NCI-H2081 (cell line): ENCODE results near the gene RARRES1.

Experiments
- DNase-seq, 2 experiments: peaks; one replicate each; lab custom pipeline; 2025; lab: John Stamatoyannopoulos, UW

Gene RARRES1, protein sequence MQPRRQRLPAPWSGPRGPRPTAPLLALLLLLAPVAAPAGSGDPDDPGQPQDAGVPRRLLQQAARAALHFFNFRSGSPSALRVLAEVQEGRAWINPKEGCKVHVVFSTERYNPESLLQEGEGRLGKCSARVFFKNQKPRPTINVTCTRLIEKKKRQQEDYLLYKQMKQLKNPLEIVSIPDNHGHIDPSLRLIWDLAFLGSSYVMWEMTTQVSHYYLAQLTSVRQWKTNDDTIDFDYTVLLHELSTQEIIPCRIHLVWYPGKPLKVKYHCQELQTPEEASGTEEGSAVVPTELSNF

DNA sequence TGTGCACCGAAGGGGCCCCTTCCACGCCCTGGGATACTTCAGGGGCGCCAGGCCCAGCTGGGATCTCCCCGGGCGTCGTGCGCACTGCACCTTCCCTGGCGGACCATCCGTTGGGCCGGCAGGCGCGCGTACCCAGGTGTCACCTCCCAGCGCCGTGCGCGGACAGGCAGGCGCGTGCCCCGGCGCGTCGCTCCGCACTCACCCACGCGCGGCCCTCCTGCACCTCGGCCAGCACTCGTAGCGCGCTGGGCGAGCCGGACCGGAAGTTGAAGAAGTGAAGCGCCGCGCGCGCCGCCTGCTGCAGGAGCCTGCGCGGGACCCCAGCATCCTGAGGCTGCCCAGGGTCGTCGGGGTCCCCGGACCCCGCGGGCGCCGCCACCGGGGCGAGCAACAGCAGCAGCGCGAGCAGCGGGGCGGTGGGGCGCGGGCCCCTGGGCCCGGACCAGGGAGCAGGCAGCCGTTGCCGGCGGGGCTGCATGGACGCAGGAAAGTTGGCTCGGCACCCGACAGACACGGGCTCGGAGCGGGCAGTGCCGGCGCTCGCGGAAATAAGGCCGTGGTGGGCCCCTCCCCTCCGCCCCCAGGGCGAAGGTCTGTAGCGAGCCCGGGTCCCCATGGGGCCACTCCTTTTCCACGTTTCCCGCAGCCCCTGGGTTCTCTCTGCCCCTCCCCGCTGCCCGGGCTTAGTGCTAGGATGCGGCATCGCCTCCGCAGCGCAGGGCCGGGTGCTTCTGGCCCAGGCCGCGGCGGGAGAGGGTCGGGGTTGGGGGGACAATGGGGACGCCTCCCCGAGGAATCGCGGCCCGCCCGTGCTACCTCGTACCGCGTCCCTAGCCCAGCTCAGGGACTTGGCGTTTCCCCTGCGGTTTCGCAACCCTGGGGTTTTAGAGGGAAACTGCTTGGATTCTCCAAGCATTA lies at the start of gene RARRES1:
Gene RARRES1, minus strand, starts transcription at position 520 of the 918 bp plus-strand sequence. Its CDS starts 42 bp downstream, at position 478.
- DNase-seq, result no peak

DNA sequence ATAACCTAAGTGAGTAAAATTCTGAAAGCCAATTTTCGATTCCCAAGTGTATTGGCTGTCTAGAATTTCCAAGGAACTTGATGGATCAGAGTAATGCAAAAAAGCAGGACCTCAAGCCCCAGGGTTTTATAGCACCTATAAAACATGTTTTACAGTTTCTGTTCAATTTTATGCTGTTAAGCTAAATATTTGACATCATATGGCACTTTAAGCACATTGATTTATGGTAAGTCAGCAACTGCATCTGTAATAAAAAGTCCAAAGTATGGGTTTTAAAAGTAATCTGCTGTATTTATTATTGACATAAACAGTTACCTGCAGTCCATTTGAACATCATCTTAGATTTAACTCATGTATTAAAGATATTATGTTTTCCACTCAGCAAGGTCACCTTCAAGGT lies 49.6 kb upstream of the RARRES1 start:
- DNase-seq, result no peak

- DNase-seq, result no peak
Measured at GRCh38 chr3:158781191-158781590, 48.9 kb upstream of the RARRES1 start.

- DNase-seq, result no peak
Measured at GRCh38 chr3:158780766-158781165, 48.5 kb upstream of the RARRES1 start.

DNA sequence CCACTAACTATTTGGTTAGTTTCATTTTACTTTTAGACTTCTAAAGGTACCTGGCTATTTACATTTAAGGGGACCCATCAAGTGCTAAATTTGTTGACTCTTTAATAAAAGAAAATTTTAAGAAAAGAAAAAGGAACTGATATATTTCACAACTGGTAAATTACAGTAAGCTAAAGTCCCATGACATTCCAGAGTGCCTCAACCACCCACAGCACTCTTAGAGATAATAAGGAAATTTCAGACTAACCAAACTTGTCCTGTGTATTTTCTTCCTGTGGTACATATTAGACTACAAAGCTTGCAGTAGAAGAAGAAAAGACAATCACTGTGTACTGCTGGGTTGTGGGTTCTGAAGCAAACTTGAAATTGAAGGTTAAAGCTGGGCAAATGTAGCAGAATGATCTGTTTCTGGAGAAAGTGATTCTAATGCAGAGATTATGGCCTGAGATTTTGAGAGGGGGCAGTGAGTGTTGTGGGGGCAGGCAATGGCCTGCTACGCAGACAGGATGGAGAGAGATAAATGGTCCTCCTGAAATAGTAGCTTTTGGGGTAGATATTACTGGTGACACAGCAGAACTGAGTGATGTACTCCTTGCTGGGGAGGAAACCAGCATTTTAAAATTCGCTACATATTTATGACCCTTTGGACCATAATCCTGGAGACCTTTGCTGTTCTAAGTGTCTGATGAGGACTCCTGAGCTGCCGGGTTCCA lies 45.1 kb upstream of the RARRES1 start:
- no peak for DNase-seq

DNA sequence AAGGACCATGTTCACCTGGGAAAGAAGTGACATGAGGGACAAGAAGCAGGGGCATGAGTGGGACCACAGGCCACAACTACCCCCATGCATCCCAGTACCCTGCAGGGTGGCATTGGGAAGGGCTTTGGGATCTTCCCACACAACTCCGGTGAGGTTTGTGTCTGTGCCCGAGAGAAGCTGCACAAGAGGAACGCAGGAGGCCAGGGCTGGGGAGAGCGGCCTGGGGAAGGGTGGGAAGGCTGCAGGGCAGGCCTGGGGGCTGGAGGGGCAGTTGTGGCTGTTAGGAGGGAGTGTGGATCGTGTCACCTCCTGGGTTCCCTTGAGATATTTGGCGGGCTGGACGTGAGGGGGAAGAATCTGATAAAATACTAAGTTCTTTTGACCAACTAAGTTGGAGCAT lies 44.3 kb upstream of the RARRES1 start:
- DNase-seq, result no peak

GRCh38 chr3:158775426-158776410 lies 43.5 kb upstream of the RARRES1 start:
- DNase-seq, result no peak

DNA sequence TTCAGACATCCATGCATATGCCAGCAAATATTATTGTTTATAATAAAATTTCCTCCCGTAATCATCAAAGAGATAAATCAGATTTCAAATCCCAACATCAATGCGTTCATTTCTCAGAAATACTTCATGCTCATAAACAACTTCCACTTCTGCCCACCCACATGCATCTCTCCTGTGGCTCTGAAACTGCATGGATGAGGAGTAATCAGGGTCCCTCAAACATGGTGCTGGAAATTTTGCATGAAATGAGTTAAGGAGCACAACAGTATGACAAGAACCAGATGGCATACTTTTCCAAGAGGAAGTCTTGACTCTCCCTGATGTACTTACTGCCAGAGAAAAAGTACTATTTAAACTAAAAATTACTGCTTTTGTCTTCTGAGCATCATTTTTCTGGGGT lies 42.7 kb upstream of the RARRES1 start:
- no peak for DNase-seq

DNA sequence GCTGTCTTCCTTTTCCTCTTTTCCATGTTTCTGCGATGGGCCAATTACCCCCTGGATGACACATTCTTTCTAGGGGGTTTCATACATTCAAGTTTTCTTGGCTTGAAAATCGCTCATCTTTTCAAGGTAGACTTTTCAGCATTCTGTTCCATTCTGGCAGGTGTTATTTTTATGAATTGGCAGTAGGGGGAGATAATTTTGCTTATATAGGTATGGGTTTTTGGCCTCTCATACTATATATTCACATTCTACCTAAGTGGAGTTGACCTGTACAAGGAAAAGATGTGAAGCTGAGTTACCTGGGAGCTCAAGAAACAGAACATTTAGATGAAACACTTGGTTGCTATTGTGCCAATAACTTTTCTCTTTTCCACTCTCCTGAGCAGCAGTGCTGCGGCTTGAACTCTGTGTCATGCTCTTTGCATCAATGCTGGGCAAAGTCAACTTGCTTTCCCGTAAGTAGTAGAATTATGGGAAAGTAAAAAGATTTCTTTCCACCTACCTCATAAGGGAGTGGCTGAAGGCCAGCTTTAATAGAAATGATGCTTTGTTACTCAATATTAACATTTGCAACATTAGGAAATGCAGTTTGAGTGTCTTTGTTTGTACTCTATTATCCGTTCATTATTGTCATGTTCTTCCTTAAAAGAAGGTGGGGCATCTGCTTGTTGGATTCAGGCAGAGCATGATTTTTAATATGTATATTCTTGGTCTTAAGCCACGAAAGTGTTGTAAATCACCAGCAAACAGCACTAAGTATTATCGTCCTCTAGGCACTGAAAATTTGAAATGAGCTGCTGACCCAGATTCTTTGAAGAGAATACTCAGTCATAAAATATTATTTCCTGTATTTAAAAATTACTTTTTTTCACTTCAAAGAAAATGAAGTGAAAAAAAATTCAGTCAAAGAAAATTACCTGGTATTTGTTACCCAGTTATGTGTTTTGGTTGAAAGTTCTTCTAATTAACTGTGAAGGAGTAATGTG lies 41.9 kb upstream of the RARRES1 start:
- DNase-seq, result no peak

- DNase-seq, result no peak
Measured at GRCh38 chr3:158773166-158773565, 40.9 kb upstream of the RARRES1 start.

GRCh38 chr3:158771982-158772381 lies 39.7 kb upstream of the RARRES1 start:
- no peak for DNase-seq

GRCh38 chr3:158771577-158771976 lies 39.3 kb upstream of the RARRES1 start:
- no peak for DNase-seq

DNA sequence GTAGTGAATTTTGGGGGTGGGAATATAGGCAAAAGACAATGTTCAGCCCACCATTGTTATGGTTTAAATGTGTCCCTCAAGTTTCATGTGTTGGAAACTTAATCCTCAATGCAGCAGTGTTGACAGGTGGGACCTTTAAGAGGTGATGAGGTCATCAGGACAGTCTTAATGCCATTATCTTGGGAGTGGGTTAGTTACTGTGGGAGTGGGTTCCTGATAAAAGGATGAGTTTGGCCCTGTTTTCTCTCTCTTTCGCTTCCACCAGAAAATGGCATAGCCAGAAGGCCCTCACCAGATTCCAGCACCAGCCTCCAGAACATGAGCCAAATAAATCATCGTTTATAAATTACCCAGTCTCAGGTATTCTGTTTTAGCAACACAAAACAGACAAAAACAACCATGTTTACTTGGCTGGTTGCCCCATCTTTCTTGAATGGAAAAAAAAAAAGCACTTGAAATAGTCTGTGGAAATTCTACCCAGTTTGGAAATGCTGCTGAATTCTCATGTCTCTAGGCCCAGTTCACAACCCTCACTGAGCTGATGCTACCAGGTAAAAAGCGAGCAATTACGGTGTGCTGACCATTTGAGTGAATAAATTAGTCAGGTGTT lies 38.6 kb upstream of the RARRES1 start:
- no peak for DNase-seq

- no peak for DNase-seq
Measured at GRCh38 chr3:158769952-158770740, 37.9 kb upstream of the RARRES1 start.

GRCh38 chr3:158769549-158769948 lies 37.3 kb upstream of the RARRES1 start:
- no peak for DNase-seq

DNA sequence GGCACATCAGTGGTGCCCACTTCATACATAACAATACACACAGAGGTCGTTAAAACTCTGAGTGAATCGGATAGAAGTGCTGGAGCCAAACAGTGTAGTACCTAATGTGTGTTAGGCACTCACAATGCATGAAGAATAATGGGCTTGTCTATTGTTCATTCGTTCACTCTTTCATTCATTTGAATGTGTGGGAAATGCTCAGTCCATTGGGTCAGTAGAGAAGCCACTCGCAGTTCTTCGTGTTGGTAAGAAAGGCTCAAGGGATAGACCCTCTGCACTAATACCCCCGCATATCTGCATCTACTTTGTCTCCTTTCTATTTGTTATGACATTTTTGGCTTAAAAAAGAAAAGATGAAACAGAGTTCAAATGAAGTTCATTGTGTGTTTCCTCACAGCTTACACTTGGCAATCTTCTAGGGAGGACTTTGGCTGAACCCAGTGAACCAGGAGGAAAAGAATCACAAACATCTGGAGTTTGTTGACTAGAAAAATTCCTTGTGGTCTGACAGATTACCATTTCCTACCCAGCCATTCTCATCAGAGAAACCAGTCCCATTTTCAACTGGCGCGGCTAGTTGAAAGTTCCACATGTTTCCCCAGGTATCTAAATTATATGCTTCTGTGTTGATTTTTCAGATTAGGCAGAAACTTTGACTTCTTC lies 36.8 kb upstream of the RARRES1 start:
- DNase-seq, result no peak

GRCh38 chr3:158768361-158768787 lies 36.1 kb upstream of the RARRES1 start:
- peak in 1 of 2 experiments; percentile 8 for DNase-seq

GRCh38 chr3:158766364-158766763 lies 34.1 kb upstream of the RARRES1 start:
- no peak for DNase-seq
